DMS53 (cell line): Measurements from ENCODE around the gene CNTNAP2.

ENCODE experiments used
- DNase-seq: peaks from one replicate; lab custom pipeline; 2025; lab: John Stamatoyannopoulos, UW

CNTNAP2 gene

DNA sequence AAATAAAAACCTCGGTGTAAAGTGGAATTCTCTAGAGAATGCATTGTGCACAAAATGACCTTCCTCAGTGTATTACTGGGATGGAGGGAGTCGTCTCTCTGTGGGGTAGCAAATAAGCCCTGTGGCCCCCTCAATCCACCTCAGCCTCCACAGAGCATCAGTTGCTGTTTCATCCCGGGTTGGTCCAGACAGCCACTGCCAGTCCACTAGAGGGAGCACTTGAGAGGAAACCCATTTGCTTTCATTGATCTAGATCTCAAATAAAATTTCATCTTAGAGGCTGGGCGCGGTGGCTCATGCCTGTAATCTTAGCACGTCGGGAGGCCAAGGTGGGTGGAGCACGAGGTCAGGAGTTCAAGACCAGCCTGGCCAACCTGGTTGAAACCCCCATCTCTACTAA lies 1128.7 kb downstream of the CNTNAP2 start:
- DNase-seq = peak; percentile 70

DNA sequence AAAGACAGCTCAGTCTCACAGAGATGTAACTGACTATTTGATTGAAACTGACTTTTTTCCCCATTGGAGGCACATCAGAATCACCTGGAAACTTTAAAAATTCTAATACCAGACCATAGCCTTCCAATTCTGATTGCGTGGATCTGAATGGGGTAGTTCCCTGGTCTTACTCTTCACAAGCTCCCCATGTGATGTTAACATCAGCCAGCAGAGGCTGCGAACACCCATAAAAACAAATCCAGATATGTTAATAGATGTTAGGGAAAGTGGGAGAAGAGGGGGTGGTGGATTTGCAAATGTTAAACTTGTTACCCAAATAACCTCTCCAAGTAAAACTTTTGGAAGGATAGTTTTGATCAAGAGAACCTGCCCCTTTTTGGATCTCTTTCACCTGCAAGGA lies 1133.4 kb downstream of the CNTNAP2 start:
- no peak for DNase-seq

DNA sequence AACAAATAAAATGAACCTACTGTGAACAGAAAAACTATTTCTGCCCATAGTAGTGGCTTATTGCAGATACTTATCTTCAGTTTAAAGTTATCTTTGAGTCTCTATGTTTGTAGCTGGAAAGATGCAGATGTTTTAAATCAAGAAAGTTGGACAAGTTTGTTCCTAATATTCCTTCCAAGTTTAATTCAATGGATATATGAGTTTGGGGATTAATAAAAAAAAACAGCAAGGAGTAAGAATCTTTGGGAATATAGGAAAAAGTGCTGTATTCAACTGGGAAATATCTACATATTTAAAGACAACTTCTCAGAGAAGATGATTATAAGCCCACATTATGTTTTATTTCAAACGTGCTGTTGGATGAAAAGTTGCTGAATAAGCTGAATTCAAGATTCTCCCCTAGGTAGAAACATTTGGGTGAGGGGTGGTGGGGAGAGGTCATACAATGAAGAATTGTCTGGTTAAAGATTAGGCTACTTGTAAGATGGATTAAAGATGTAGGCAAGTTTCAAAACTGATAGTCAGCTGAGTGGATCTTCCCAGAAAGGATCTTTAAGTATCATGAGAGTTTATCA lies 1135.2 kb downstream of the CNTNAP2 start:
- no peak for DNase-seq

DNA sequence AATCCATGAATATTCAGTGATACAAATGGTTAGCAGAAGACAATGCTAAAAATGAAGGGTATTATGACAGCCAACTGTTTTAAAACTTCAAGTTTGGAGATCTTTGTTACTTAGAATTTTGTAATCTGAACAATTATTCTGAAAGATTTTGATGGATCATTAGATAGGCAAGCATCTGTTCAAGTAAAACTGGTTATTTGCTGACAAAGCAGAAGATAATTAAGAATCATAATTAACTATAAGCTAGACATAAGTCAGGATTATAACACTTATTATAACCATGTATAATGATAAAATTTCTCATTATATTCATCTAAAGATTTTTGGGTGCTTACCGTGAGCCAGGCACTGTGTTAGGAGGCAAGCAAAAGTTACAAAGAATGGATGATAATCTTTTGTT lies 1145.1 kb downstream of the CNTNAP2 start:
- DNase-seq = no peak

DNA sequence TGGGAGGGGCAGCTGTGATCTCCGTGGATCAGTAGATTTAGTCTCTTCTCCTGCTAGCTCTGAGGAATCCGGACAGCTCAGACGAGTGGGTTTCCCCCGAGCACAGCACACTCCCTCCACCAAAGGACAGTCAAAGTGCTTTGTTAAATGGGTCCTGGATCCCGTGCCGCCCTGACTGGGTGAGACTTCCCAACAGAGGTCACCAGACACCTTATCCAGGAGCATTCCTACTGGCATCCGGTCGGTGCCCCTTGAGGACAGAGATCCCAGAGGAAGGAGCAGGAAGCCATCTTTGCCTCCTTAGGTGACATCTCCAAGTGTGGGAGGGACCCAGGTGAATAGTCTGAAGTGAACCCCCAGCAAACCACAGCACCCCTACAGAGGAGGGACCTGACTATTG lies 1148.9 kb downstream of the CNTNAP2 start:
- DNase-seq = no peak

DNA sequence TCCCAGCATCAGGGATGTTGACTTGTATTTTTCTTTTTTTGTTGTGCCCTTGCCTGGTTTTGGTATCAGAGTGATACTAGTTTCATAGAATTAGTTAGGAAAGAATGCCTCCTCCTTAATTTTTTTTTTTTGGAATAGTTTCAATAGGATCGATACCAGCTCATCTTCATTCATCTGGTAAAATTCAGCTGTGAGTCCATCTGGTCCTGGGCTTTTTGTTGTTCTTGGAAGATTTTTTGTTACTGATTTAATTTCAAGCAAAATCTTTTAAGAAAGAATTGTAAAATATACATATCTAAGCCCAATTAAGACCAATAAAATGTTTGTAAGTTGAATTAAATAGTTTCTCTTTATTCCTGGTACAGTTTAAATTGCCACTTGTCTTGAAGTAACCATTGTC lies 1159.5 kb downstream of the CNTNAP2 start:
- DNase-seq = no peak

DNA sequence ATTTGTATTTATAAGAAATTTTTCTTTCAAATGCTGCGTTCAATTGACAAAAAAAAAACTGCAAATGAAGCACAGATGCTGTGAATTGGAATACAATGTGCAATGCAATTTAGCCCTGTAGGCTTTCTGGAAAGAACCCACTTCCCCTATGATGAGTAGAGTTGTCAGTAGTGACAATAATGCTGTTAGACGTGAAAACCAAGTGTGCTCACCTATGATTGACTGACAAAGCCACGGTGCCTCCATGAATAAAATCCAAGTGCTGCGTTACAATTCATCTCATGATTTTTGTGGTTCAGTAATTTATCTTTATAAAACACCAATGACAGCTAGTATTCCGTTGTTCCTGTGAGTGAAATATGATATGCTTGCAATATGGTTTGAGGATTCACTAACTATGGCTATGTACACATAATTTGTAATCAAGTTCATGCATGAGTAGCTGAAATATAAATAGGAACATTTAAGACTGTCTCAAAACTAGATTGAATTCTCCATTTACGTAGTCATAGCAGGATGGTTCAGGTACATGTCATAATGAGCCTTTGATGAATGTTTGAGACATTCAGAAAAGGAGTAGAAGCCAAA lies 1160.3 kb downstream of the CNTNAP2 start:
- DNase-seq = peak; percentile 57

DNA sequence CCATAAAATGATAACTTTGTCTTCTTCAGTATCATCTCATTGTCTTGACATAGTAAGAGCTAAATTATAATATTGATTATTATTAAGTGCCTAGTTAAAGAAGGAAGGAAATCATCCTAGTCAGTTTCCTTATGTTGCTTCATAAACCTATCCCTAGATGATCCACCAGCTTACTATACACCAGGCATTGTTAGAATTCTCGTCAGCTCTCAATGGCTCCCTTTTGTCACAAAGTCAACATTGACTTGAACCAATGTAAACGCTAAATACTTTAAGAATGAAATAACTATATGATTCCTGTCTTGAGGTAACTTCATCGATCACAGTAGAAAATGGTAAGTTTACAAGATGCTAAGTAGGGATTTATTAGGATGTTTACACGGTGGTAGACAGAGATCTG lies 1162.9 kb downstream of the CNTNAP2 start:
- peak; percentile 81 for DNase-seq

DNA sequence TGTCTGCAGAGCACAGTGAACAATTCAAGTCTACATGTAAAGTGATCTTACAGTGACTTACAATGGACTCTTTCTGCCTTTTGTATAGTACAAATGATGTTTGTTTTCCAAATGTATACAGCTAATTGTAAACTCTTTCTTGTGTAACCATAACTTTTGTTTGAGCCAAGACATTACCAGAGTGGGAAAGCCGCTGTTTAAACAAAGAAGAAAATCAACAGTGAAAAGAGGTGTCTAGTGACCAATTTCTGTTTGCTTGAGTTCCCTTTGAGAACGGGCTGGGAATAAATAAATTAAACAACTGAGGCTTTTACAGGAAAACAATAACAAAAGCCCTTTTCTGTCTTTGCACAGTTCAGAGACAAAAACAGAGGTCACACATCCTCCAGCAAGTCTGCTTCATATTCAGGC lies 1163.4 kb downstream of the CNTNAP2 start:
- DNase-seq = peak; percentile 79

DNA sequence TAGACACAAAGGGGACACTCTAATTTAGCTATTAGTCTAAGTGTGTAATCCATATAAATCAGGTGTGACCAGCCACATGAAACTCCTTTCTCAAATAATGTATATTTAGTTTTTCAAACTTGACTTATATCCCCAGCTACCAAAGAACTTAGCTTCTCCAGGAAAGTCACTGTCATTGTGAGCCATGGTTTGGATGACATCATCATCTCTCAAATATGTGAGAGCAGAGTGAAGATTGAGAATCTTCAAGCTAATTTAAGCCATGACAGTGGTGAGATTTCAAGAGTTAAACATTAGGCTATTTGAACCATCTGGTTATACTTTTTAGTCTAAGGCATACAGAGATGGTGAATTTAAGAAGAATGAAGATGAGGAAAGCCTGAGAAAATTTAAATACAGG lies 1165.6 kb downstream of the CNTNAP2 start:
- DNase-seq = peak; percentile 11

DNA sequence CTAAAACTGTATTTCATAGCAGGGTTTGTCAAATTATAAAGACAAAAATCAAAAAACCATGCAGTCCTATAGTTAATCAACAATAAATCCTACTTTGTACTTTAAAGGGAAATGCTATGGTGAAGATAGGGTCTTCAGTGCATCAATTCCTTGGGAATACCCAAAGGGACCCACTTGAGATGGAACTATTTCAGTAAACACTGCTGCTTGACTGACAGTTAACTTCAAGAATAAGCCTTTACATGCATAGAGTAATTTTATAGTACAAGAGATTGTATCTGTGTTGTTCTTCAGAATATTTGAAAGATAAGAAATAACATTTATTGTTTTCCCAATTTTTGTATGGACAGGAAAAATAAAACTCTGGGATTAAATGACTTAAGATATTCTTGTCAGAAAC lies 1179.6 kb downstream of the CNTNAP2 start:
- DNase-seq = no peak

DNA sequence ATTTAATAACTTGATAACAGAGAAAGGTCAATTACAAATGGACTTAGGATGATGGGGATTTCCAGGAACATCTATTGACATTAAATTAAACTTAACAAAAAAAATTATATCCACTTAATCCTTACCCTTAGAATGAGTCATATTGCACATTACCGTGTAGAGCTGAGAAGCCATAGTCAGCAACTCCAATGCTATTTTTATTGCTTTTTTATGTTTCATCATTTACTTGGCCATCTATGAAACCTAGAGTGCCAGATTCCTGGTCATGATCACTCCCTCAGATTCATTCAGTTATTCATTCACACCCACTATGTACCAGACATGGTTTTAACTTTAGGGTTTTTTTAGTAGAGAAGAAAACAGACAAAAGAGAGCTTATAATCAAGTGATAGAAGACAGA lies 1180.4 kb downstream of the CNTNAP2 start:
- DNase-seq = peak; percentile 10

DNA sequence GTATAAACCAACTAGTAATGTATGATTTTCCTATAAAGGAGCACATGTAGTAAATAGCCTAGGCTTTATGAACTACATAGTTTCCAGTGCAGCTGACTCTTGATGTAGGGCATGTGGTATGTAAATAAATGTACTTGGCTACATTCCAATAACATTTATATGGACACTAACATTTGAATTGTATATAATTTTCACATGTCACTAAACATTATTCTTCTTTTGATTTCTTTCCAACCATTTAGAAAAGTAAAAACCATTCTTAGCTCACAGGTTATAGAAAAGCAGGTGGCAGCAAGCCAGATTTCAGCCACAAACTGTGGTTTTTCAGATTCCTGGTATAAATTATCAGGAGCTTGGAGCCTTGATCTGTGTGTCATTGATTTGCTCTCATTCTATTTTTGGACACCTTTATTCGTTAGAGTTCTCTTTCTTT lies 1182.0 kb downstream of the CNTNAP2 start:
- peak; percentile 11 for DNase-seq

DNA sequence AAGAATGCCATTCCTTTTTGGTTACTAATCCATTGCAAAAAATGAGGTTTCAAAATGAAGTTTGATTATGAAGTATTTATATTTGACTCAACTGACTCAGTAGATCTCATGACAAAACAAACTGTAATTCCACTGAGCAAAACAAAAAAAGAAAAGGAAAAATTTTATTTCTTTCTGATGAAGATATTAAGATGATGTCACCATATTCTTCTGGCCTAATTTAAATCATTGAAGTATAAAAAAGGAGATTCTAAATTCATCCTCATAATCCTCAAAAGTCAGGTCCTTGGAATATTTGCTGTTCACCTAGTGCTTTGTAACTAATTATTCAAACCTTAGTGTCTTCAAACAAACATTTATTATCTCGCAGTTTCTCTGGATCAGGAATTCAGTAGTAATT lies 1183.7 kb downstream of the CNTNAP2 start:
- no peak for DNase-seq

DNA sequence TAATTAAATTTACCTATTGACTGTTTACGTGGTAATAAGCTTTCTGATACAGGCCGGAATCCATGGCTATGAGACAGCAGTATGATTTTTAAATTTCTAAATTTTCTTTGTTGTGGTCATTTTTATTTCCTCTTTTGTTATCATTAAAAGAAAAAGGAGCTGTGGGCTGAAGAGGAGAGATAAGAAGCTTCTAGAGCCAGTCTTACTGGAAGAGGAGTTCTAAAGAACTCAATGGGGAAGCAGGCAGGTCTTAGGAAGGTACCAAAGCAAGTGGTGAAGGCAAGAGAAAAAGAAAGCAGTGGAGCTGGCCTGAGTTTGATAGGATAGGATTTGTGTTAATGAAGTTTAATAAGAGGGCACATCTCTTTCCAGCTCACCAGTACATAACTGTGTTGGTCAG lies 1187.8 kb downstream of the CNTNAP2 start:
- DNase-seq = no peak

DNA sequence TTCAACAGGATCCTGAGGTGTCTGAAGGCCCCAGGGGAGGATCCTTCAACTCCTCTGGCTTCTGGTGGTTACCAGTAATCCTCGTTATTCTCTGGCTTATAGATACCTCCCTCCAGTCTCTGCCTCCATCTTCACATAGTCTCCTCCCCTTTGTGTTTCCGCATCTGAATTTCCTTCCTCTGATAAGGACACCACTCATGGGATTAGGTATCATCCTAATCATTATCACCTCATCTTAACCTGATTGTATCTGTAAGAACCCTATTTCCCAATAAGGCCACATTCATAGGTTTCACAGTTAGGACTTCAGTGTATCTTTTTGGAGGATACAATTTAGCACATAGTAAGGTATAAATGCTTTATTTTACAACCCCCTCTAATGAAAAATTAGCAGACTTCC lies 1189.2 kb downstream of the CNTNAP2 start:
- DNase-seq = no peak

DNA sequence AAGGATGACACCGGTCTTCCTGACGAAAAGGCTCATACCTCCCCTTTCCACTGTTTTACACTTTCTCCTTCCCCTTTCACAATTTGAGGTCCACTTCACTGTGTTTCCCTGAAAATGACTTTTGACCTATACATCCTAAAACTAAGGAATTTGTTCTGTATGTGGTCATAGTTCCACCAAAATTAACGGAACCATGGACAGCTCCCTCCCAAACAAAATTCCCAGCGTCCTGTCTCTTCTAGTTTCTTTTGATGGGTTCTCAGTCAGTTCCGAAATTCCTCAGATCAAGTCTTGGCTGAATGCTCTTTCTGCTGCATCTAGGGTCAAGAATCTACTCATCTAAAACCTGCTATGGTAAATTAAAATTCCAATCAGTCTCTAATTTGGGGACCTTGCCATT lies 1191.9 kb downstream of the CNTNAP2 start:
- no peak for DNase-seq

DNA sequence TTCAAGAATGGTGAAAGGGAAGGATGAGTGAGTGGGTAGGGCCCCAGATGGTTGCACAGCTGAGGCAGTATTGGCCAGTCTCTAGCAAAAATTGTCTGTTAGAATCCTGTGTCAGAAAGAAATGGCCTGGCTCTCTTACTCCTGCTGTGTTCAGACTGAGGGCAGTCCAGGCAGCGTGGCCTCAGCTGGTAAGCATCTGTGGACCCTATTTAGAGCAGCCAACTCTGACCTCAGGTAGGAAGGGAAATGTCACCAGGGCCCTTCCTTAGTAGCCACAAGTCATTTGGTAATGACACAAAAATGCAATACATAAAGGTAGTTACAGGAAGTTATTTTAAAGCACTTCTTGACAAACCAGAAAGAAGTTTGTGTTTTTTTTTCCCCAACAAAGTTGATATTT lies 1194.7 kb downstream of the CNTNAP2 start:
- no peak for DNase-seq

DNA sequence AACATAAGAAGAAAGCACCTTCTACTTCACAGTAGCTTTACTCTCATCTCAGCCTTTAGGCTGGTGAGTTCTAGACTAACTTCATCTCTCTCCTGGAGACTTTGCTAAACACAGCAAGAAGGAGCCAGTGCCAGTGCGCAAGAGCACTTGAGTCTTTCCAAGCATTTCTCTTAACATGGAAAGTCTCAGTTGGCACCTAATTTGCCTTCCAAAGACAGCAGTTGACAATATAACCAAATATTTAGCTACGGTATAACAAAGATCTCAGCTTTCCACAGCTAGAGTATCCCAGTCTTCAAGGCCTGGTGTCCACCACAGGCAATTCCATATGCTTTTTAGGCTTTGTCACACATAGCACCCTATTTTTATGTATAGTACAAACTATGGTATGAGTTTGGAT lies 1204.9 kb downstream of the CNTNAP2 start:
- no peak for DNase-seq

DNA sequence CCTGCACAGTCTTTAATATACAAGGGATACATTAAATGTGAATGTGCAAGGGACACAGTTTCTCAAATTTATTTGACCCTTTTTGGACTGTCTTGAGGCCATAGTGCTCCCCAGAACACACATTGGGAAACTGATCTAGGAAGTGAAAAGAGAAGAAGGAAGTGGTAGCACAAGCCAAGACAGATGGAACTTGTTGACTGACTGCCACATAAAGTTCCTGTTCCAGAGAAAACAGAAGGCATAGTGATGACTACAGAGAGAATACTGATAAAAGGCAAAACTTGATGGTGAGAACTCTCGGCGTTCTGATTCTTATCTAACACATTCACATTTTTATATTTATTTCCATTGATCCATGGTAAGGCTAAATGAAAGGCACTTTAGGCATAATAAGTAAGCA lies 1216.4 kb downstream of the CNTNAP2 start:
- DNase-seq = no peak

DNA sequence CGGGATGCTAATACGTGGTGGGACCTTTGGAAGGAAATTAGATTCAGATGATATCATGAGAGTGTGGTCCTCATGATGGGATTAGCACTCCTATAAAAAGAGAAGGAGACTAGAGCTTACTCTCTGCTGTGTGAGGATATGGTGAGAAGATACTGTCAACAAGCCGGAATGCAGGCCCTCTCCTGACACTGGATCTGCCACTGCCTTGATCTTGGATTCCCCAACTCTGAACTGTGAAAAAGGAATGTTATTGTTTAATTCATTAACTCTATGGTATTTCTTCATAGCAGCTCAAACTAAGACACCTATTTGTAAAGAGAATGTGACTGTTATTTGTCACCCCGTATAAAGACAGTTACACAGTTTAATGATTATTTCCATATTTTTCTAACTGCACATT lies 1246.5 kb downstream of the CNTNAP2 start:
- no peak for DNase-seq

DNA sequence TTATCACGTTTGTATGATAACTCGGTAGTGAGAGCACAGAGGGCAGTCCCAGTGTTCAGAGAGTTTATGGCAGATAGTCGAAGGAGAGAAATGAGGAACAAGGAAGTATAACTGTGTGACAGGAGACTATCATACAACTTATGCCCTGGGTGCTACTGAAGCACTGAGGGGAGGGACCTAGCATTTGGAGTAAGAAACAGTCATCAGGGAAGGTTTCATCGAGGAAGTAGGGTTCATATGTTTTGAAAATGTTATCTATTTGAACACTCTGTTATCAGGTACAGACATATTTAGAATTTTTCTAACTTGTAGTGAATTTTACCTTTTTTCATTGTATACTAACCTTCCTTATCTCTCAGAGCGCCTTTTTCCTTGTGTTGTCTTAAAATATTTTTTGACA lies 1259.6 kb downstream of the CNTNAP2 start:
- peak; percentile 15 for DNase-seq

DNA sequence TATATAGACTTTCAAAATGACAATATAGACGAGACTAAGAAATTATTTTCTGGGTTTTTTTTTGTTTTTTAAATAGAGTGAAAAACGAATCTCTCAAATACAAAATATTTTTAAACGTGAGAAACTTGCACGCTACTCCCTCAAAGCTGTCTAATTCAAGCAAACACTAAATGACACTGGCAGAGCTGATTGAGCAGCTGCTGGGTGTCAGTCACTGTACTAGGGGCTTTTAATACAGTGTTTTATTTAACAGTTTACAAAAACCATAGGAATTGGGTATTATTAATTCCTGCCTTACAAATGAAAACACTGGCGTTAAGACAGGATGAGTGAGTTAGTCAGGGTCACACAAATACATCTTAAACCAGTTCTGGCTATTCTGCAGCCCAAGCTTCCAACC lies 1264.3 kb downstream of the CNTNAP2 start:
- no peak for DNase-seq

DNA sequence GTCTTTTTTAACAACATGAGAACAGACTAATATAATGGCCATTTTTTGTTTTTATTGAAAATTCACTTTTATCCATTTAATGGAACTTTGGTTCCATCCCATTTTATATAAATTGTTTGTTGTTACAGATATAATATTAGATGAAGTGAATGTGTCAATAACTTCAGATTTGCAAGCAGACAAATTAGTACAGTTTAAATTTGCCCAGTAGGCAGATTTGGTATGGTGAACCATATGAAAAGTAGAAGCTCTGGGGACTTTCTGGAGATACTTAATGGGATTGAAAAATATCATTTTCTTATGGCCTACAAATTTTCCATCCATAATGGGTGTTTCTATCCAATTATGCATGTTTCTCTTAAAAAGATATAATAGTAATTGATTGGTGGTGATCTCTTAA lies 1277.7 kb downstream of the CNTNAP2 start:
- no peak for DNase-seq
